Neuronal stem cell (in vitro differentiated cells): Measurements from ENCODE around the gene CEP128.

Experiments used
- DNase-seq: peaks from one replicate; pipeline ENCODE4 v3.0.0-alpha.2; 2013; ENCODE audit warnings: low spot score
- H2AFZ ChIP-seq: one replicate; pipeline ENCODE4 v1.6.1; 2013; ENCODE audit warnings: mild to moderate bottlenecking, low read length, inconsistent platforms
- H2AK5ac ChIP-seq: 2 replicates; pipeline ENCODE4 v1.6.1; 2013; ENCODE audit warnings: low read depth, mild to moderate bottlenecking, inconsistent platforms, low read length, moderate library complexity, mixed read lengths
- H2BK120ac ChIP-seq: 2 replicates; pipeline ENCODE4 v1.6.1; 2013; ENCODE audit warnings: low read depth, mild to moderate bottlenecking, inconsistent platforms, low read length, moderate library complexity, mixed read lengths
- H2BK12ac ChIP-seq: one replicate; pipeline ENCODE4 v1.6.1; 2013; ENCODE audit warnings: low read length, inconsistent platforms
- H2BK15ac ChIP-seq: 2 replicates; pipeline ENCODE4 v1.6.1; 2013; ENCODE audit warnings: mild to moderate bottlenecking, low read length, inconsistent platforms, mixed read lengths
- H2BK5ac ChIP-seq: one replicate; pipeline ENCODE4 v1.6.1; 2013; ENCODE audit warnings: inconsistent platforms, mild to moderate bottlenecking, low read length, moderate library complexity
- H3K14ac ChIP-seq: one replicate; pipeline ENCODE4 v1.6.1; 2013; ENCODE audit warnings: low read length, inconsistent platforms
- H3K18ac ChIP-seq: 2 replicates; pipeline ENCODE4 v1.6.1; 2013; ENCODE audit warnings: low read length, inconsistent platforms
- H3K23ac ChIP-seq: 2 replicates; pipeline ENCODE4 v1.6.1; 2013; ENCODE audit warnings: low read depth, mild to moderate bottlenecking, mixed read lengths, low read length, inconsistent platforms; ENCODE audit not compliant: poor library complexity
- H3K27ac ChIP-seq: replicated peaks from 3 replicates; pipeline ENCODE4 v1.5.1; 2013; ENCODE audit warnings: low read length, inconsistent platforms
- H3K27me3 ChIP-seq, 3 experiments: 2 replicates each; pipeline ENCODE4 v1.6.1; 2013; ENCODE audit warnings: low read length in 3 of 3, mild to moderate bottlenecking in 2 of 3, inconsistent platforms in 1 of 3, low read depth in 1 of 3, mixed read lengths in 1 of 3, moderate library complexity in 1 of 3; ENCODE audit not compliant: control insufficient read depth in 3 of 3, insufficient read depth in 3 of 3
- H3K36me3 ChIP-seq, 2 donors: replicated peaks in 1 of 2; 2 replicates each; pipeline ENCODE4 v1.6.1; 2013; ENCODE audit warnings: low read length in 2 of 2; ENCODE audit not compliant: control insufficient read depth in 2 of 2, insufficient read depth in 2 of 2
- H3K4ac ChIP-seq: 2 replicates; pipeline ENCODE4 v1.6.1; 2013; ENCODE audit warnings: inconsistent platforms, mild to moderate bottlenecking, low read length, moderate library complexity
- H3K4me1 ChIP-seq, 2 donors: 1 replicate in 1 of 2; 2 replicates in 1 of 2; pipeline ENCODE4 v1.6.1; 2013; ENCODE audit warnings: low read length in 2 of 2, low read depth in 1 of 2; ENCODE audit not compliant: control insufficient read depth in 2 of 2, insufficient read depth in 1 of 2
- H3K4me2 ChIP-seq: one replicate; pipeline ENCODE4 v1.6.1; 2013; ENCODE audit warnings: mild to moderate bottlenecking, low read length, inconsistent platforms; ENCODE audit not compliant: insufficient read depth, poor library complexity, severe bottlenecking
- H3K4me3 ChIP-seq, 2 donors: 2 replicates each; pipeline ENCODE4 v1.5.1; 2013; ENCODE audit warnings: low read length in 2 of 2, mild to moderate bottlenecking in 2 of 2, inconsistent platforms in 1 of 2, moderate library complexity in 1 of 2
- H3K79me1 ChIP-seq: one replicate; pipeline ENCODE4 v1.6.1; 2013; ENCODE audit warnings: low read depth, mild to moderate bottlenecking, inconsistent platforms, low read length, moderate library complexity
- H3K9ac ChIP-seq: one replicate; pipeline ENCODE4 v1.6.1; 2013; ENCODE audit warnings: mild to moderate bottlenecking, low read depth, low read length, inconsistent platforms; ENCODE audit not compliant: poor library complexity
- H3K9me3 ChIP-seq, 2 donors: replicated peaks in 1 of 2; 2 replicates each; pipeline versions ENCODE3 to v1.6.1; 2013; ENCODE audit warnings: low read length in 2 of 2, mild to moderate bottlenecking in 2 of 2, inconsistent platforms in 1 of 2, low read depth in 1 of 2, mixed read lengths in 1 of 2, moderate library complexity in 1 of 2; ENCODE audit not compliant: control insufficient read depth in 2 of 2, insufficient read depth in 1 of 2
- H4K8ac ChIP-seq: one replicate; pipeline ENCODE4 v1.6.1; 2013; ENCODE audit warnings: low read depth, mild to moderate bottlenecking, inconsistent platforms, low read length, moderate library complexity
- H4K91ac ChIP-seq: one replicate; pipeline ENCODE4 v1.6.1; 2013; ENCODE audit warnings: low read length, low read depth, mild to moderate bottlenecking, inconsistent platforms; ENCODE audit not compliant: poor library complexity
- WGBS, 2 donors: extraction: QIAGEN DNeasy Blood & Tissue Kit; methylation state at CpG; one replicate each; pipeline ENCODE4 v1.1.7; 2013; ENCODE audit warnings: missing lambda C conversion rate in 2 of 2, mixed read lengths in 1 of 2; ENCODE audit not compliant: insufficient read length in 2 of 2, insufficient replicate concordance in 1 of 2; ENCODE audit errors: extremely low coverage in 2 of 2; 5-methylcytosine and 5-hydroxymethylcytosine counted together

The CEP128 gene

DNA sequence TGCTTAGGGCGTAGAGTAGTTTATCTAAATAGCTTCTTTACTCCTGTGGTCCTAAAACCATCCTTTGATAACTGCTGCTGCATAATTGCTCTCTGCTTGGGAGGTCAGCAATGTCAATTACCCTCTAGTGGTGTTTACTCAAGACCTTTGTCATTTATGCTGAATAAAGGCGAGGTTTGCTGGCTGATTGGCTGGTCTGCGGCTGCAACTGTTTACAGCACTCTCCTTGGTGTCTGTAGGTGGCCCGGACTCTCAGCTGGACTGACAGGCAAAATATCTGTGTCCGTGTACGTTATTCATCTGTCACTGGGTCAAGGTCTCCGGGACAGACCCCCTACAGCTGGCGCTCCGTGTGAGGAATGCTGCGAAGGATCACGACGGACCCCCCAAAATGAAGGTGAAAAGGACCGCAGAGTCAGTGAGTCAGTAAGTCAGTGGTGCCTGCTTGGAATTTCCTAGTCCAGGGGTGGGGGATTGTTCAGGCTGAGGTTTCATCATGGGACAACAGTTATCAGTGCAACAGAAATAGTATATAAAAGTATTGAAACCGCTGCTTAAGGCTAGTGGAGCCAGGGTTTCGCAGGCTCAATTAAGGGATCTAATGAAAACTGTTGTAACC lies 476.9 kb downstream of the CEP128 start:
- no CpG with 5 or more reads among the region's 15 CpGs for WGBS, 2 donors
- Histone ChIP-seq H2BK15ac (no peak overlapping the region), H3K4me2 (no peak overlapping the region), H3K14ac (no peak overlapping the region), H3K27me3 (no peaks in the 10 kb centered on the region), H3K4ac (no peak overlapping the region), H4K8ac (no peak overlapping the region), H3K9ac (no peak overlapping the region), H2AFZ (no peak overlapping the region), H3K9me3 (peaks cover 0 to 1% of the 10 kb centered on the region in 2 donors), H2AK5ac (no peak overlapping the region), H3K4me1 (no peaks in the 10 kb centered on the region), H4K91ac (no peak overlapping the region), H2BK5ac (no peak overlapping the region), H3K36me3 (no peaks in the 10 kb centered on the region), H2BK12ac (no peak overlapping the region), H2BK120ac (no peak overlapping the region), H3K79me1 (no peaks in the 10 kb centered on the region), H3K18ac (no peak overlapping the region), H3K4me3 (no peak overlapping the region), H3K23ac (no peak overlapping the region), H3K27ac (no peak overlapping the region)
- no peak for DNase-seq

DNA sequence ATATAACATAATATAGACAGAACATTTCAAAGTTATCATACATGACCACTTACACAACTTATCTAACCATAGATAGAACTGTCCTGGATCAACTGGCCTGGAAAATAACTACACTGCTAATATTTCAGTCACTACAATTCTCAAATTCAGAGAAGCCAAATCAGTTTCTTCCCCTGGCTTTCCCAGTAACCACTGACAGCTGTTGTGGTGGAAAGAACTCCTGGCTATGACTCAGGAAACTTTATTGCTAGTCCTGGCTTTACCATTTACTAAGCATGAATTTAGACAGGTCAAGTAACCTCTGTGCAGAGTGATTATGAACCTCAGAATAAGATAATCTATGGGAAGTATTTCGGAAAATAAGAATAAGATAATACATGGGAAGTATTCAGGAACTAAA lies 485.3 kb downstream of the CEP128 start:
- no peak overlapping the region for H3K18ac ChIP-seq
- no peak overlapping the region for H4K8ac ChIP-seq
- H2BK5ac ChIP-seq = no peak overlapping the region
- H3K9ac ChIP-seq = no peak overlapping the region
- no peaks in the 10 kb centered on the region for H3K36me3 ChIP-seq
- no peaks in the 10 kb centered on the region for H3K79me1 ChIP-seq
- H3K23ac ChIP-seq = no peak overlapping the region
- H3K27ac ChIP-seq = no peak overlapping the region
- no peak overlapping the region for H3K4me2 ChIP-seq
- H2BK120ac ChIP-seq = no peak overlapping the region
- H3K4me1 ChIP-seq = no peaks in the 10 kb centered on the region
- no peak for DNase-seq
- no peaks in the 10 kb centered on the region for H3K27me3 ChIP-seq
- no peak overlapping the region for H2BK12ac ChIP-seq
- H2AFZ ChIP-seq = no peak overlapping the region
- H3K4me3 ChIP-seq = no peak overlapping the region
- no peaks in the 10 kb centered on the region for H3K9me3 ChIP-seq
- no peak overlapping the region for H2AK5ac ChIP-seq
- H3K4ac ChIP-seq = no peak overlapping the region
- H4K91ac ChIP-seq = no peak overlapping the region
- no CpG with 5 or more reads among the region's 1 CpG for WGBS, 2 donors
- H2BK15ac ChIP-seq = no peak overlapping the region
- no peak overlapping the region for H3K14ac ChIP-seq

GRCh38 chr14:80455031-80455430 lies 486.5 kb downstream of the CEP128 start:
- no peak overlapping the region for H2BK5ac ChIP-seq
- WGBS, 2 donors = no CpG with 5 or more reads among the region's 6 CpGs

GRCh38 chr14:80448267-80448666 lies 493.3 kb downstream of the CEP128 start:
- Histone ChIP-seq H3K4ac (no peak overlapping the region), H2BK12ac (no peak overlapping the region), H4K91ac (no peak overlapping the region), H3K14ac (no peak overlapping the region), H3K79me1 (no peaks in the 10 kb centered on the region), H2BK15ac (no peak overlapping the region), H4K8ac (no peak overlapping the region), H3K23ac (no peak overlapping the region), H3K36me3 (no peaks in the 10 kb centered on the region), H3K18ac (no peak overlapping the region), H2BK5ac (no peak overlapping the region), H2BK120ac (no peak overlapping the region), H3K4me2 (no peak overlapping the region), H3K27me3 (no peaks in the 10 kb centered on the region), H2AK5ac (no peak overlapping the region), H3K27ac (no peak overlapping the region), H3K9me3 (peaks cover 0 to 3% of the 10 kb centered on the region in 2 donors), H3K9ac (no peak overlapping the region), H3K4me1 (peaks cover 0 to 2% of the 10 kb centered on the region in 2 donors), H2AFZ (no peak overlapping the region), H3K4me3 (no peak overlapping the region)
- WGBS, 2 donors = no CpG with 5 or more reads among the region's 3 CpGs
- no peak for DNase-seq

More at GRCh38 chr14:80455031-80455430, 486.5 kb downstream of the CEP128 start:
- Histone ChIP-seq H3K79me1 (no peaks in the 10 kb centered on the region), H2BK15ac (no peak overlapping the region), H2BK12ac (no peak overlapping the region), H2BK120ac (no peak overlapping the region), H3K36me3 (no peaks in the 10 kb centered on the region), H3K18ac (no peak overlapping the region), H2AFZ (peak overlapping the region; percentile 32), H3K4me3 (peak overlapping the region in 1 of 2 donors; percentile 16), H3K27me3 (no peaks in the 10 kb centered on the region), H4K91ac (no peak overlapping the region), H3K4me1 (no peaks in the 10 kb centered on the region), H3K4me2 (no peak overlapping the region), H3K27ac (no peak overlapping the region), H3K4ac (no peak overlapping the region), H3K9ac (no peak overlapping the region), H3K23ac (no peak overlapping the region), H4K8ac (no peak overlapping the region), H3K14ac (no peak overlapping the region), H3K9me3 (peaks cover 0 to 3% of the 10 kb centered on the region in 2 donors), H2AK5ac (no peak overlapping the region)
- no peak for DNase-seq
